ENCODE data around the gene TIMM23.
"Not testable (repeated sequence)": the region's sequence is repeated elsewhere in the genome, so short reads cannot be mapped to it uniquely, and the experiment has no call there.

DNA sequence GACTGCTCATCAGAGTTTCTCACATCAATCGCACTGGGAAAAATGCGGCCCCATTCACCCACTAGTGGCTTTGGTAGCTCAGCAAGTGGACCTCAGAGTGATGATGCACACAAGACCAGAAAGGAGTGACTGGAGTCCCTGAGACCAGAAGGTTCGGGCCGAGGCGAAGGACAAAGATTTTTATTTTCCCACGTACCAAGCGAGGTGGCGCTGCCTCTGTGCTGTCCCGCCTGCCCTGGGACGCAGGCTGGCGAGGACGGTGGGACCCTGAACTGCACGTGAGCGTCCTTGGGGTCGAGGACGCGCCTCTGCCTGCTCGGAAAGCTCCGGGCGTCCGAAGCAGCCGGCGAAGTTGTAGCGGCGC is 565 bp upstream of the TIMM23 start:
- not testable (repeated sequence) for TF ChIP-seq YY1 (IDR thresholded peaks at IDR 0.05; ENCODE audit: insufficient read depth, insufficient read length); SUZ12 (IDR thresholded peaks at IDR 0.05; ENCODE audit: extremely low read depth, insufficient read depth, insufficient read length)

All from NT2/D1 (cell line).